Middle frontal gyrus (tissue), 1 donor: ENCODE measurements around the gene SOX15.

ENCODE experiments used
- DNase-seq: peaks from one replicate; pipeline ENCODE4 v3.0.0-alpha.2; 2015; ENCODE audit warnings: low spot score; ENCODE audit errors: extremely low spot score

Gene SOX15

DNA sequence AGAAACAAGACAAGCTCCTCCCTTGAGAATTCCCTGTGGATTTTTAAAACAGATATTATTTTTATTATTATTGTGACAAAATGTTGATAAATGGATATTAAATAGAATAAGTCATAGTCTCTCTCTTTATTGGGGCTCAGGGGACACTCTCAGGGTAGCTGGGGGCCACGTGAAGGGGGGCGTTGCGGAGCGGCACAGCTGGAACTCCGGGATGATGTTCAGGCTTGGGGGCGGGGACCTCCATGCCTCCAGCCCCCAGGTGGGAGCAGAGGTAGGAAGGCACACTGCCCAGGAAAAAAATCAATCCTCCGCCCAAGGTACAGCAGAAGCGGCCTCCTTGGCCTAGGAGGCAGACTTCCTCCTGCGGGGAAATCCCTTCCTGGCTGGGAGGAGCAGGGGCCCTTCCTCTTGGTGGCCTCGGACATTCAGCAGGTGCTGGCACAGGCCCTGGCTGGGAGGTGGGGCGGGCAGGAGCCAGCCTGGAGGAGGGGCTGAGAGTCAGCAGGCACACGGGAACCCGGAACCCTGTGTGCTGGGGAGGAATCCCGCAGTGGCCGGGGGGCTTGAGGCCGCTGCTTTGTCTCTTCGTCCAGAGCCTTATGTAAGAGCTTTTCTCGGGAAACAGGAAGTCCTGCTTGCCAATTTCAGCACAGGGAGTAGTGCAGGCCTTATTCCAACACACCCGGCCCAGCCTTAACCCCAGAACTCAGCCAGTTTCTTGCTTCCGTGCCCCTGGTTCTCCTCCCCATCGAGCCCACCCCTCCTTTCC, 31.9 kb downstream of the SOX15 start:
- DNase-seq = no peak

DNA sequence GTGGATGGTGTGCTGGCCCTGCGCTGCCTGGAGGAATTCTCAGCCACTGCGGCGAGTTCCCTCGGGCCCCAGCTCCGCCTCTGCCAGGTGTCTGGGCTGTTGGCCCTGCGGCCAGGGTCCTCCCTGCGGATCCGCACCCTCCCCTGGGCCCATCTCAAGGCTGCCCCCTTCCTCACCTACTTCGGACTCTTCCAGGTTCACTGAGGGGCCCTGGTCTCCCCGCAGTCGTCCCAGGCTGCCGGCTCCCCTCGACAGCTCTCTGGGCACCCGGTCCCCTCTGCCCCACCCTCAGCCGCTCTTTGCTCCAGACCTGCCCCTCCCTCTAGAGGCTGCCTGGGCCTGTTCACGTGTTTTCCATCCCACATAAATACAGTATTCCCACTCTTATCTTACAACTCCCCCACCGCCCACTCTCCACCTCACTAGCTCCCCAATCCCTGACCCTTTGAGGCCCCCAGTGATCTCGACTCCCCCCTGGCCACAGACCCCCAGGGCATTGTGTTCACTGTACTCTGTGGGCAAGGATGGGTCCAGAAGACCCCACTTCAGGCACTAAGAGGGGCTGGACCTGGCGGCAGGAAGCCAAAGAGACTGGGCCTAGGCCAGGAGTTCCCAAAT, 32.6 kb downstream of the SOX15 start:
- DNase-seq = no peak

DNA sequence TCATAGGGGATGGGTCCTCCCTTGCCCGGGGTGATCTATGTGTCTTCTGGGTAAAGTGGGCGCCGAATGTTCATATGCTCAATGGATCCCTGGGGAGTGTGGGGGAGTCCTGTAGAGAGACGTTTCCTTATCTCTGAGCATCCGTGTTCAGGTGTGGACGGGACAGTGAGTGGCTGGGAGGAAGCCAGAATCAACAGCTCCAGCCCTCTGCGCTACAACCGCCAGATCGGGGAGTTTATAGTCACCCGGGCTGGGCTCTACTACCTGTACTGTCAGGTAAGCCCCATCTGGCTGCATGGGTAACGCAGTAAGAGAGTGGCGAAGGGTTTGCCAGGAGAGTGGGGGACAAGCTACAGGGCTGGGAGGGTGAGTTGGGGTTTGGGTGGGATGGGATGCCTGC, 33.3 kb downstream of the SOX15 start:
- DNase-seq = no peak

GRCh38 chr17:7555320-7555948, 34.5 kb downstream of the SOX15 start:
- no peak for DNase-seq

- no peak for DNase-seq
These were observed 36.5 kb downstream of the SOX15 start for GRCh38 chr17:7553356-7553755.

GRCh38 chr17:7552621-7553051, 37.3 kb downstream of the SOX15 start:
- DNase-seq = no peak

DNA sequence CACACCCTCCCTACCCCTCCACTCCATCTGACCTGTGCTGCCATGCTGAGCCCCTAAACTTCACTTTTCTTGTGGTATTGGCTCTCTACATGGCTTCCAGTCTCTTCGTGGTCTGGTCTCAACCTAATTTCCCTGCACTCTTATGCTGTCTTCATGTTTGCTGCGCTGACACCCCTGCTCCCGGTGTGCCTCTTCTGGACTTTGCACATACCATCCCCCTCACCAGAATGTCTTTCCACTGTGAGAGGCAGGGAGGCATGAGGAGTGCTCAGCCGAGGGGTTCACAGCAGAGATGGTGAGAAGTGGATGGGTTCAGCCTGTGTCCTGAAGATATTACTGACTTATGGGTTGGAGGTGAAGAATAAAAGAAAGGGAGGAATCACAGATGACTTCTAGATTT, 38.5 kb downstream of the SOX15 start:
- no peak for DNase-seq

DNA sequence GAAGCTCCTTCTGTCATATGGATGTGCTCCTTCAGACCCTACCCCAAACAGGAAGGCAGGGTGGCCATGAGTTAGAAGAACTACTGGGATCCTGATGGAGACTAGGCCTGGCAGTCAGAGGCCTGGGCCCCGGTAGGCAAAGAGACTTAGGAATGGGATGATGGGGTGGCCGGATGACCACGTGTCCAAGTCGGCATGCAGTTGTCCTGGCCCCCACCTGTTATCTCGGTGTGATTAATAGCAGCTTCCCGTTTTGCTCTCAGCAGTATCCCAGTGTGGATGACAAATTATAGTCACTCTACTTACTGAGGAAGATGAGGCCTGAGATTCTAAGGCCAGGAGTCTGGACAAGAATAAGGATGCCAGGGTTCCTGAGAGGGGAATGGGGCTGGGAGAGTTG, 39.5 kb downstream of the SOX15 start:
- no peak for DNase-seq

DNA sequence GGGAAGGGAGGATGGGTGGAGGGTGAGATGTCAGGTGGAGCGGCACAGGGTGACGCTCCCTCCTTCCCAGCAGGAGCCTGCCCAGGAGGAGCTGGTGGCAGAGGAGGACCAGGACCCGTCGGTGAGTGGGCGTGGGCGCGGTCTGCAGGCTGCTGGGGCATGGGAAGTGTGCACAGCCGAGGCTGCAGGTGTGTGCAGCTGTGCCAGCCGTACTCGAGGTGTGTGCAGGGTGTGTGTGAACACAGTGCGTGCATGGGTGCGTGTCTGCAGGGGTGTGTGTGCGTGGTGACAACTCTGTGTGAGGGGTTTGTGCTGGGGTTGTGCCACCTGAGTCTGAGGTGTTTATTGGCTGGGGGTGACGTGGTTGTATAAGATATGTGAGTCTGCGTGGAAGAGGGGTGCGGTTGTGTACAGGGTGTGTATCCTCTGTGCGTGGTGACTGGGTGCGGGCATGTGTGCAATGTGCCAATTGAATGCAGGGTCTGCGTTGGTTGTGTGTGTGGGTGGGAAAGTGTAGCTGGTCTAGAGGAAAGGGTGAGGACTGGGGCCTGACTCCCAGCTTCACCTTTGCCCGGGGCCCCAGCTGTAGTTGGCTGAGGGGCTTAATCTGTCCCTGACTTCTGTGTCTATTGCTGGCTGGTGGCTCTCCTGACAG, 40.4 kb downstream of the SOX15 start:
- DNase-seq = no peak

- DNase-seq = no peak
These were observed 41.1 kb downstream of the SOX15 start, which contains the start of gene TNFSF12 for GRCh38 chr17:7548585-7549400. Gene TNFSF12, plus strand, starts transcription at chr17:7549058. Its CDS starts 96 bp downstream, at chr17:7549154.

- DNase-seq = no peak
These were observed 45.0 kb downstream of the SOX15 start for GRCh38 chr17:7544911-7545310.

DNA sequence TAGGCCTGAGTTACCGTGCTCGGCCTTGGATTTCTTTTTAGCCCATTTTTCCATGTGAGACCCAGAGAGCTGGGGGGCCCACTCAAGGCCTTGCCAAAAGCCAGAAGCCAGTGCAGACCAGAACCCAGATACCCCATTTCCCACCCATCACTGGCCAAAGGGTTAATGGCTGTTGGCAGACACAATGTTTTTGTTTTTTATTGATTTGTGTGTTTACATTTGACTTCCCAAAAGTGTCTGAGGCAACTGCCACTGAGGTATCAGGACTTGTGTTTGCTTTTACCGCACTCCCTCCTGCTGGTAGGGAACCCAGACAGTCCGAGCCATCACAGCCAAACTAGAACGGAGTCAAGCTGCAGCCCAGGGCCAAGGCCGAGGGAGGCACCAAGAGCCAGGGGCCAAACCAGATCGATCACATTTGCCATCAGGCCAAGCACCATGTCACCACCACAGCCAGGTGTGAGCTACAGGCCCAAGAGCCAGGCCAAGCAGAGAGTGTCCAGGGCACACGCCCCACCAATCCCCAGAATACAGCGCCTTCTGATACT, 48.7 kb downstream of the SOX15 start:
- no peak for DNase-seq

DNA sequence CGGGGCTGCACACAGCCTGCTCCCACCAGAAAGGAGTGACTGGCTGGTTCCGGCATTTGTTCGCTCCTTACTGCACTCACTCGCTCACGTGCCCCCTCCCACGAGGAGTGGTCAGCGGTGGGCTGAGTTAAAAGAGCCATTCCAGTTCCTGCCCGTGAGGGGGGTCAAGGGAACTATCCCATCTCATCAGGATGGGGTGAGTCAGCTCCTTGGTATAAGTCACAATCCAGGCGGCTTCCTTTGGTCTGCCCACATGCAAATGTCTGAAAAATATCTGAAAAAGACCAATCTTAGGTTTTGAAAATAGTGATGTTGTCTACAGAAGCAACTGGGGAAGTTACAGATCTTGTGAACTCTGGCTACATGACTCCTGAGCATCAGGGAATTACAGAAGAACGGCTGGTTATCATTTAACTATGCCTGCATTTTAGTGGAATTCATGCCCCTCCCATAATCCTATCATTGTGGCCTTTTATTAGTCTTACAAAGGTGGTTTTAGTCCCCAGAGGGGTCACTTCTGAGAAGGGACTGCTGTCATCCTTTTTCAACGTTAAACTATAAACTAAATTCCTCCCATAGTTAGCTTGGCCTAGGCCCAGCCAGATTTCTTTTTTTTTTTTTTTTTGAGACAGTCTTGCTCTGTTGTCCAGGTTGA, 50.9 kb downstream of the SOX15 start:
- DNase-seq = no peak
